Left forelimb (tissue), 1 donor: ENCODE data around the gene OBSCN.

Experiments used
- DNase-seq: peaks from one replicate; pipeline ENCODE4 v3.0.0-alpha.2; 2018; ENCODE audit warnings: low spot score

OBSCN gene

DNA sequence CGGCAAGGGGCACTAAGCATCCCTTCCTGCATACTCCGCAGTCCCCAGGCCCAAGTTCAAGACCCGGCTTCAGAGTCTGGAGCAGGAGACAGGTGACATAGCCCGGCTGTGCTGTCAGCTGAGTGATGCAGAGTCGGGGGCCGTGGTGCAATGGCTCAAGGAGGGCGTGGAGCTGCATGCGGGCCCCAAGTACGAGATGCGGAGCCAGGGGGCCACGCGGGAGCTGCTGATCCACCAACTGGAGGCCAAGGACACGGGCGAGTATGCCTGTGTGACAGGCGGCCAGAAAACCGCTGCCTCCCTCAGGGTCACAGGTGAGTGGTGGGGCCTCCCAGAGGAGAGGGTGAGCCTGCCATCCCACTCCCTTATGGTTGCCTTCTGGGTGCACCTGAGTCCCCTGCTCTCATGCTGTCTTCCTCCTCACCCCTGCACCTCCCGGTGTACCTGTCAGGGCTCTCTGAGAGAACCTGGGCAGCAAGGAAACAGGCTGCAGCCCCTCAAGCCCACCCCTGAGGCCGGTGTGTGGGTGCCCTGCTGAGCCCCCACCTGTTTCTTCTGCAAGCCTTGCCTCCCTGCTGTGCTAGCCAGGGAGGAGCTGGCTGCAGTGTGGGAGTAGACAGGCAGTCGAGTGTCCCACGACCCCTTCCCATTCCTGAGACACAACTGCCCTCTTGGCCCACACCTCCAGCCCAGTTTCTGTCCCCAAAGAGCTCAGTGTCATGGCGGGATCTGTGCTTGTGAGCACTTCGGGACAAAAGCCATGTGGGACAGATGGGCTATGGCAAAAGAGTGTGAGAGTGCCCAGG, 99.6 kb downstream of the OBSCN start:
- peak; percentile 45 for DNase-seq

DNA sequence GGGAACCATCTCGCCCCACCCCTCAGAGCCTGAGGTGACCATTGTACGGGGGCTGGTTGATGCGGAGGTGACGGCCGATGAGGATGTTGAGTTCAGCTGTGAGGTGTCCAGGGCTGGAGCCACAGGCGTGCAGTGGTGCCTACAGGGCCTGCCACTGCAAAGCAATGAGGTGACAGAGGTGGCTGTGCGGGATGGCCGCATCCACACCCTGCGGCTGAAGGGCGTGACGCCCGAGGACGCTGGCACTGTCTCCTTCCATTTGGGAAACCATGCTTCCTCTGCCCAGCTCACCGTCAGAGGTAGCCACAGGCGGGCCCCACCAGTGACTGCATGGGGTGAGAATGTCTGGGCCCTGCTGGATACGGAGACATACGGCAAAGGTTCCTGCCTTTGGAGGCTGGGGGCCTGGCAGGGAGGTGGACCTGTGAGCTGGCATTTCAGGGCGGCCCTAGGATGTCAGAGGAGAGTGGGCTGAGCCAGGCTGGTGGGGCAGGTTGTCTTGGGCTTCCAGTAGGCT, 100.3 kb downstream of the OBSCN start:
- peak; percentile 49 for DNase-seq

DNA sequence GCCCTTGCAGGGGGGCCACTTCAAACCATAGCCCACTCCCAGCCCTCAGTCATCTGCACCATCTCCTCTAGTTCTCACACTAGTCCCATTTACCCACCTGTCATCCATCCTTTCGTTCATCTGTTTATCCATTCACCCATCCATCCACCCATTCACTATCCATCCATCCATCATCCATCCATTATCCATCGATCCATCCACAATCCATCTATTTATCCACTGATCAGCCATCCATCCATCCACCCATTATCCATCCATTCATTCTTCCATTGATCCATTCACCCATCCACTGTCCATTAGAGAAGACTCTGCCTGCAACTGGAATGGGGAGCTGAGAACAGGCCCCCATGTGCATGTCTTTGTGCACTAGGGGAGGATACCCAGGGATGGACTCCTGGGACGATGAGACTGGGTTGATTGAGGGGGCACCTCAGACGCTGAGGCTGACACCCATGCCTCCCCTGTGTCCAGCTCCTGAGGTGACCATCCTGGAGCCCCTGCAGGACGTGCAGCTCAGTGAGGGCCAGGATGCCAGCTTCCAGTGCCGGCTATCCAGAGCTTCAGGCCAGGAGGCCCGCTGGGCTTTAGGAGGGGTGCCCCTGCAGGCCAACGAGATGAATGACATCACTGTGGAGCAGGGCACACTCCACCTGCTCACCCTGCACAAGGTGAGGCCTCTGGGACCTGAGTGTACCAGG, 100.9 kb downstream of the OBSCN start:
- DNase-seq = no peak

DNA sequence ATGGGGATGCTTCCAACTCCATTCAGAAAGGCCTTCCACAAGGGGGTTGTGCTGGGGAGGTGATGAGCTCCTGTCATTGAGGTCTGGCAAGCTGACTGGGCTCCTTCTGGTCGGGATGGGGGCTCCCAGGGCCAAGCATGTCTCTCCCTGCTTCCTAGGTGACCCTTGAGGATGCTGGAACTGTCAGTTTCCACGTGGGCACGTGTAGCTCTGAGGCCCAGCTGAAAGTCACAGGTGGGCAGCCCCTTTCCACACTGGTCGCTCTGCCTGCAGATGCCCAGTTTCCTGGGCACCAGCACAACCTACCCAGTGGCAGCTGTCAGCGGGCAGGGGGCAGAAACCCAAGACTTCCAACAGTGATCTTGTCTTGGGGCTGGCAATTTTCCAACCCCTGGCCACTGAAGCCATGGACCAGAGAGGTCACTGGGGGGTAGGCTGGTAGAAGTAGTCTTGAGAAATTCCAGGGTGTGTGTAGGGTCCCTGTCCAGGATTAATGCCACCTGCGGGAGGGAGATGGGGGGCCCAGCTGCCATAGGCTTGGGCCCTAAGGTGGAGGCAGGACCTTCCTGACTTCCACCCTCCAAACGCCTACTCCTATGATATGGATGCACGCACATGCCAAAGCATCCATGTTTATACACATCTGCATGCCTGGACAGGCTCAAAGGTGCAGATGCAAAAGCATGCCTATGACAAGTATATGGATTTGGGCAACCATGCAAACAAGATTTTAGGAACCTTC, 101.7 kb downstream of the OBSCN start:
- peak; percentile 60 for DNase-seq

DNA sequence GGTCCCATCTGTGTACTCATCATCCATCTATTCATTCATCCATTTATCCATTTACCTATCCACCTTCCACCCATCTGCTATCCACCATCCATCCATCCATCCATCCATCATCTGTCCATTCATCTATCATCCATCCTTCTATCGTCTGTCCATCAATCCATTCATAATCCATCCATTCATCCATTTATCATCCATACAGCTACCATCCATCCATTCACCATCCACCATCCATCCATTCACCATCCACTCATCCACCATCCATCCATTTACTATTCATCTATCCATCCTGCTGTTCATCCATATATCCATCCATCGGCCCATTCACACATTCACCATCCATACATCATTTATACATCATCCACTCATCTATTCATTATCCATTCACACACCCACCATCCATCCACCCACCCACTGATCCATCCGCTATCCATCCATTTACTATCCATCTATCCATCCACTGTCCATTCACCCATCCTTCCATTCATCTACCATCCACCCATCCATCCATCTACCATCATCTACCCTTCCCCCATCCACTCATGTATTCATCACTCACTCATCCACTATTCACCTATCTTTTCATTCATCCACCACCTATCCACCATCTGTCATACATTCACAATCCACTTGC, 102.4 kb downstream of the OBSCN start:
- no peak for DNase-seq

DNA sequence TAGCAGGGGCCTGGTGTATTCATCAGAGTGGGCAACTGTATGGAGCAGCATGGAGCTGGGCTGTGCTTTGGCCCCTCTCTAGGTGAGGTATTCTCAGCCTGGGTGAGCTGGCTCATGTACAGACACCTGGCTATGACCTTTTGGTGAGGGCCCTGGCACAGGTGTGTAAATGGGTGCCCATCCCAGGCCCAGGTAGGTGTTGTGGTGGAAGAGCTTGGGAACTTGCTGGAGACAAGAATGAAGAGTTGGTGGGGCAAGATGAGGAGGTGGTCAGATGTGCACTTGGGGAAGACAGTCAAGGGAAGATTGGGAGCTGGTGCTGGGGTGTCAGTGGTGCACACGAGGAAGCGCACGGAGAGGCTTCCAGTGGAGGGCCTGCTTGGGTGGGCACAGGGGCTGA, 103.2 kb downstream of the OBSCN start:
- DNase-seq = no peak

DNA sequence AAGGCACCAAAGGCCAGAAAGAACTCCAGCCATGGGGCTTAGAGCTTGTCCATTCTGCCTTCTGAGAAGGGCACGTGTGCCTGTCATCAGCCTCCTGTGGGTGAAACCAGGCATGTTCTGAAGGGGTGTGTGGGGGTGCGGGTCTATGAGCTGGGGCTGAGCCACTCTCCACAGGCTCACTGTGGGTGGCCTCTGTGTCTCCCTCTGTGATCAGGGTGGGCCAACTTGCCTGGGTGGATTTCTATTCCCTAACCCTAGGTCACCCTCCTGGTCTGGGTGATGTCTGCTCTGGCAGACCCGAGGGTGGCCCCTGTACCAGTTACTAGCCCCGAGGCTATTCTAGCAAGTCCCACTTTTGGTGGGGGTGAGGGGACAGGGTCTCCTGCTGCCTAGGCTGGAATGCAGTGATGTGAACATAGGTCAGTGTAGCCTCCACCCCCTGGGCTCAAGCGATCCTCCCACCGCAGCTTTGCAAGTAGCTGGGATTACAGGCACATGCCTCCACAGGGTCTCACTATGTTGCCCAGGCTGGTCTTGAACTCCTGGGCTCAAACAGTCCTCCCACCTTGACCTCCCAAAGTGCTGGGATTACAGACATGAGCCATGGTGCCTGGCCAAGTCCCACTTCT, 104.4 kb downstream of the OBSCN start:
- DNase-seq = peak; percentile 60

DNA sequence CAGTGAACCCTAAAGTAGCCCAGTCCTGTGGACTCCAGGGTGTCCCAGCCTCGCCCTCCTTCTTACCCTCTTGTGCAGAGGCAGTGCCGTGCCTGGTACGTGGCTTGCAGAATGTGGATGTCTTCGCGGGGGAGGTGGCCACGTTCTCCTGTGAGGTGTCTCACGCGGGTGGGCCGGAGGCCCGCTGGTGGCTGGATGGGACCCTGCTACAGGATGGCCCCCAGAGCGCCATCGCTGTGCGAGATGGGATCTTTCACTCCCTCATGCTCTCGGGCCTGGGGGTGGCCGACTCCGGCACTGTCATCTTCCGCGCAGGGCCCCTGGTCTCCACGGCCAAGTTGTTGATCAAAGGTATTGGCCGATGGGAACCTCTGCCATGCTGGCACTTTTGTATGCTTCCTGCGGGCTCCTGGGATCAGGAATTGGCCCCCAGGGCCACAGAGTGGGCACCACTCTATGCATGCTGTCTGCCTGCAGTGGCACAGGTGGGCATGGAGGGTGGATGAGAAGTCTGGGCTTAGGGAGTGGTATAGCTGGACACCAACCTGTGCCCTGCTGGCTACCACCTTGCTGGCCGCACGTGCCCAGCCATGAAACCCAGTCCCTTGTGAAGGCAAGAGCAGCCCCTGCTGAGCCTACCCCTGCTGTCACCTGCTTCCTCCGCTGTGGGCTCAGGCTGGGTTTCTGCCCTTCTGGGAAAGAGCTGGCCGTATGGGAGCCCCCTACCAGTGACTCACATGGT, 105.9 kb downstream of the OBSCN start:
- peak; percentile 62 for DNase-seq

DNA sequence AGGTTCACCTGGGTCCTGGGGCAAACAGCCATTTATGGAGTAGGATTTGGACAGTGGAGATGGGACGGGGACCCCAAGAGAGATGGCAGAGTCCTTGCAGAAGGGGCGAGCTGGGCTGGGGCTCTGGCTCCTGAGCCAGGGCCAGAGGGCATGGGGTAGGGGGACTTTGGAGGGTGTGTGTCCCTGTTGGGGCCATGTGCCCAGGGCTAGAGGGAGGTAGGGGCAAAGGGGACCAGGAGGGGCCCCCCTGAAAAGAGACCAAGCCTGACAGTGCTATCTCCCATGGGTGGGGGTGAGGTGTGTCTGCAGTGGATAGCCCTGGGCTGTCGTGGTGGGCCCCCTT, 106.4 kb downstream of the OBSCN start:
- no peak for DNase-seq

DNA sequence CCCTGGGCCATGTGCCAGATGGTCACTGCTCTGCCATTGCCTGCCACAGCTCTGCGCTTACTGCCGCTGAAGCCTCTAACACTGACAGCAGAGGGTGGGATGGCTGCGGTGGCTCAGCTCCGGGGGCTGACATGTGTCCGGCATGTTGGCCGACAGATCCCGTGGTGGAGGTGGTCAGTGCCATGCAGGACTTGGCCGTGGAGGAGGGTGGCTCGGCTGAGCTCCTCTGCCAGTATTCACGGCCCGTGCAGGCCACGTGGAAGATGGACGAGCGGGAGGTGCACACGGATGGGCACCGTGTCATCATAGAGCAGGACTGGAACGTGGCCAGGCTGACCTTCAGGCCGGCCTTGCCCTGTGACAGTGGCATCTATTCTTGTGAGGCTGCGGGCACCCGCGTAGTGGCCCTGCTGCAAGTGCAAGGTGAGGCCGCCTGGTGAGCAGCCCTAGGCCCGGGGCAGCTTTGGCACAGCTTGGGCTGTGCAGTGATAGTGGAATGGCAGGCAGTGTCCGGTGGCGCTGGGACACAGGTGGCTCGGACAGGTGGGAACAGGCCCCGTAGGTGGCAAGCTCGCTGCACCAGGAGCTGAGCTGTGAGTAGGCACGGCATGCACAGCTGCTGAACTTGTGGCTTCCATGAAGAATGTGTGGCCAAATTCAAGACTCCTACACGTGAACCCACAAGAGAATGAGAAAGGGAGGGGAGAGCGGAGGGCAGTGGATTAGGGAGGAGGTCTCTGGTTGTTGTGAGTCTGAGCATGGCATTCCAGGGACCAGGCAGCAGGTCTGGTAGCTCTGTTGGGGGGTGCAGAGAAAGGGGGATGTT, 107.0 kb downstream of the OBSCN start:
- peak; percentile 57 for DNase-seq

DNA sequence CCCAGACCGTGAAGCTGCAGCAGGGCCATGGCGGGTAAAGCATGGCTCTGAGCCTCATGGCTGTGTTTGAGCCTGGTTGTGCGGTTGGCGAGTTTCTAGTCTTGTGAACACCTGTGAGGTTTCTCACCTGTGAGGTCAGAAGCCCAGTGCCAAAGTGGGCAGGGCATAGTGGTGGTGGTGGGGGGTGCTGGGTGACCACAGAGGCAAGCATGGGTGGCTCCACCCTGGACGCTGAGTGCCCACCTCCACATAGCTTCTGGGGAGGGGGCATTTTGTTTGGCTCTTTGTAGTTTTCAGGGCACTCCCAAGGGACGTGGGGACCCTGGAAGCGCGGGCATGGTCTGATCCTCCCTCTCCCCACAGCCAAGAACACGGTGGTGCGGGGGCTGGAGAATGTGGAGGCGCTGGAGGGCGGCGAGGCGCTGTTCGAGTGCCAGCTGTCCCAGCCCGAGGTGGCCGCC, 107.7 kb downstream of the OBSCN start:
- peak; percentile 65 for DNase-seq

DNA sequence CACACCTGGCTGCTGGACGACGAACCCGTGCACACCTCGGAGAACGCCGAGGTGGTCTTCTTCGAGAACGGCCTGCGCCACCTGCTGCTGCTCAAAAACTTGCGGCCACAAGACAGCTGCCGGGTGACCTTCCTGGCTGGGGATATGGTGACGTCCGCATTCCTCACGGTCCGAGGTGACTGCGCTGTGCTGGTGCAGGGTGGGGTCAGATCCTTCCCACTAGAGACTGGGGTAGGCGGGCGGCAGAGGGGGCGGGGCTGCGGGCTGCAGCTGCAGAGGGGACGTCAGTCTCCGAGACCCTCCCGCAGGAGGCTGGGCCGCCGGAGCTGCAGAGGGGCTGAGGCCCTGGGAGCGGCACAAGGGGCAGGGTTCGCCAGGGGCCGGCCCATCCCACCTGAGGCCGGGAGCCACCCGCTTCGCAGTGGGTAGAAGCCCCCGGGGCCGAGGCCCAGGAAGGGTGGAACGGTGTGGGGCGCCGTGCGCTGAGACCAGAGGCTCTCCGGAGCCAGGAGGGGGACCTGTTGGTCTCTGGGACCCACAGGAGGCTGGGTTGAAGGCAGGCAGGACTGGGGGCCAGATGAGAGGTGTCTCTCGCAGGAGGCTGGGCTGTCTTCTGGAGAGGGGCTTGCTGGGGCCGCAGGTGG, 108.2 kb downstream of the OBSCN start:
- DNase-seq = peak; percentile 40

DNA sequence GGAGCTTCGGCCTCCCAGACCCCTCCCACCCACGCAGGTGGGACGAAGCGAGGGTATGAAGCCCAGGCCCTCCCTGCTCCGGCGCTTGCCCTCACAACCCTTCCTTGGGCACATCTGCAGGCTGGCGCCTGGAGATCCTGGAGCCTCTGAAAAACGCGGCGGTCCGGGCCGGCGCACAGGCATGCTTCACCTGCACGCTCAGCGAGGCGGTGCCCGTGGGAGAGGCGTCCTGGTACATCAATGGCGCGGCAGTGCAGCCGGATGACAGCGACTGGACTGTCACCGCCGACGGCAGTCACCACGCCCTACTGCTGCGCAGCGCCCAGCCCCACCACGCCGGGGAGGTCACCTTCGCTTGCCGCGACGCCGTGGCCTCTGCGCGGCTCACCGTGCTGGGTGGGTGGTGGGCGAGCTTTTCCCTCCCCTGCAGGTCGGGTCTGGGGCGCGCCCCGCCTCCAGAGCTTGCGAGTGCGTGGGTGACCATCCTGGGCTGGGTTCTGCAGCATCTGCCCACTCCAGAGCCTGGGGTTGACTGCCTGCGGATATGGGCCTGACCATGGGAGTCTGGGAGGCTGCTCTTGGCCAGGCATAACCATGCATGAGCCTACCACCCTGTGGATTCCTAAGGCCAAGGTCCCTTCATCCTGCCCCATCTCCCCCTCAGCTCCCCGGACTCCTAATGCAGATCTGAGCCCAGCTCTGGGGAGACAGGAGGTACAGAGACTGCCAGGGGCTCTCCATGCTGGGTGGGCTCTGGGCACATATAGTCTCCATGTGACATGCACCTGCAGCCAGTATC, 108.9 kb downstream of the OBSCN start:
- DNase-seq = peak; percentile 48

DNA sequence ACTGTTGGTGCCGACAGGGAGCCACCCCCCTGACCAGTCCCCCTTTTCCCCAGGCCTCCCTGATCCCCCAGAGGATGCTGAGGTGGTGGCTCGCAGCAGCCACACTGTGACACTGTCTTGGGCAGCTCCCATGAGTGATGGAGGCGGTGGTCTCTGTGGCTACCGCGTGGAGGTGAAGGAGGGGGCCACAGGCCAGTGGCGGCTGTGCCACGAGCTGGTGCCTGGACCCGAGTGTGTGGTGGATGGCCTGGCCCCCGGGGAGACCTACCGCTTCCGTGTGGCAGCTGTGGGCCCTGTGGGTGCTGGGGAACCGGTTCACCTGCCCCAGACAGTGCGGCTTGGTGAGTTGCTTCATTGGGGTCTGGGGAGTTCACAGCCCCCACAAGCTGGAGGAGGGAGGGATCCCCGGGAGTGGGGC, 109.6 kb downstream of the OBSCN start:
- peak; percentile 54 for DNase-seq

DNA sequence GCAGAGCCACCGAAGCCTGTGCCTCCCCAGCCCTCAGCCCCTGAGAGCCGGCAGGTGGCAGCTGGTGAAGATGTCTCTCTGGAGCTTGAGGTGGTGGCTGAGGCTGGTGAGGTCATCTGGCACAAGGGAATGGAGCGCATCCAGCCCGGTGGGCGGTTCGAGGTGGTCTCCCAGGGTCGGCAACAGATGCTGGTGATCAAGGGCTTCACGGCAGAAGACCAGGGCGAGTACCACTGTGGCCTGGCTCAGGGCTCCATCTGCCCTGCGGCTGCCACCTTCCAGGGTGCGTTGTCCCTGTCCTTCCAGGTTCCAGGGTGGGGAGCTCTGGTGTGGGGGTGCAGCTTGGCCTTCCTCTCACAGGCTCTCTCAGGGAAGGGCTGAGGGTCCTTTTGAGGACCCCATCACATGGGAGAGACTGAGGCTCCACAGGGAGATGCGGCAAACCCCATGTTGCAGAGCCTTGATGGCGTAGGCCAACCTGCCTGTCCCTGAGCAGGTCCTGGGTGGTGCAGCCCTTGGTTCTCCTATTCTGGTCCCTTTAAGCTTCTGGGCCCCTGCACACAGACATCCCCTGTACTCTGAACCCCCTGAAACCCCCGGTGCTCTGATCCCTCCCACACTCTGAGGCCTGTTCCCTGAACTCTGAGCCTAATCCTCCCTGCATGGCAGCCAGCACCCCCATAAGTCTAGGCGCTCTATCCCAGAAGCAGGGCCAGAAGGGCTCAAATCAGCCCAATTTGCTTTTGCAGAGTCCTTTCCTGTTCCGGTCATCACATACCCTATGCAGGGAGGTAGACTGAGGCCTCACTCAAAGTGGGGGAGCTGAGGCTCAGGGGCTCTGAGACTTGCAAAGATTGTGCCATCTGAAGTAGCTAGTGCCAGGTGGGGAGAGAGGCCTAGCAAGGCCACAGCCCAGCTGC, 110.3 kb downstream of the OBSCN start:
- peak; percentile 47 for DNase-seq

DNA sequence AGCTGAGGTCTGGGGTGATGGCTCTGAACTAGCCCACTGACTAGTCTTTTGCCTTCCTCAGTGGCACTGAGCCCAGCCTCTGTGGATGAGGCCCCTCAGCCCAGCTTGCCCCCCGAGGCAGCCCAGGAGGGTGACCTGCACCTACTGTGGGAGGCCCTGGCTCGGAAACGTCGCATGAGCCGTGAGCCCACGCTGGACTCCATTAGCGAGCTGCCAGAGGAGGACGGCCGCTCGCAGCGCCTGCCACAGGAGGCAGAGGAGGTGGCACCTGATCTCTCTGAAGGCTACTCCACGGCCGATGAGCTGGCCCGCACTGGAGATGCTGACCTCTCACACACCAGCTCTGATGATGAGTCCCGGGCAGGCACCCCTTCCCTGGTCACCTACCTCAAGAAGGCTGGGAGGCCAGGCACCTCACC, 111.0 kb downstream of the OBSCN start:
- DNase-seq = peak; percentile 38

DNA sequence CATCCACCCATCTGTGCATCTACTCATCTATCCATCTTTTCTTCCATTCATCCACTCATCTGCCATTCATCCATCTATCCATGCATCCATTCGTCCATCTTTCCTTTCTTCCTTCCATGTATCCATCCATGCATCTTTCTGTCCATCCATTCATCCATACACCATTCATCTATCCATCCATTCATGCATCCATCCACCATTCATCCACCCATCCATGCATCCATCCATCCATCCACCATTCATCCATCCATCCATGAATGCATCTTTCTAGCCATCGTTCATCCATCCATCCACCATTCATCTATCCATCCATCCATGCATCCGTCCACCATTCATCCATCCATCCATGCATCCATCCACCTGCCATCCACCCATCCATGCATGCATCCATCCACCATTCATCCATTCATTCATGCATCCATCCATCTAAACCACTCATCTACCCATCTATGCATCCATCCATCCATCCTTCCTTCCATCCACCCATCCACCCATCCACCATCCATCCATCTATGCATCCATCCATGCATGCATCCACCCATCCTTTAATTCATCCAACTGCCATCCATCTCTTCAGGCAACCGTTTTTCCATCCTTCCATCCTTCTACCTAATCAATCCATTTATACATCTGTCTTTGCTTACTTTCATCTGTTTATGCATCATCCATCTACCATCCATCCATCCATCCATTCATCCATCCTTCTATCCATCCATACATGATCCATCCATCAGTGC, 111.7 kb downstream of the OBSCN start:
- DNase-seq = no peak
